ENCODE results near the gene ARID1A. TPM values are rescaled to one million over a fixed set of nuclear protein-coding genes. Genes with fewer than 3 reads are reported as not detected.
A peak's percentile ranks its signal among the peaks of the same experiment; 100 is the strongest.
"Not testable (repeated sequence)": the region's sequence is repeated elsewhere in the genome, so short reads cannot be mapped to it uniquely, and the experiment has no call there.

Gene ARID1A
- total and polyA plus RNA-seq, 11 donors, result 14.1 to 73.9 (median 45.3) TPM

- Histone ChIP-seq H3K9me3 (no peaks in the 10 kb centered on the region), H3K27me3 (no peaks in the 10 kb centered on the region), H3K4me3 (peak overlapping the region in 6 of 12 donors; percentile 4 to 39 (median 12)), H3K36me3 (peaks cover 0 to 13% (median 4%) of the 10 kb centered on the region in 9 donors), H3K4me1 (peaks cover 32 to 100% (median 85%) of the 10 kb centered on the region in 12 donors), H3K27ac (peak overlapping the region in 10 of 12 donors; percentile 5 to 70 (median 57))
- TF ChIP-seq POLR2A (IDR thresholded peaks at IDR 0.05), result no peak
- TF ChIP-seq, protein P1, sequence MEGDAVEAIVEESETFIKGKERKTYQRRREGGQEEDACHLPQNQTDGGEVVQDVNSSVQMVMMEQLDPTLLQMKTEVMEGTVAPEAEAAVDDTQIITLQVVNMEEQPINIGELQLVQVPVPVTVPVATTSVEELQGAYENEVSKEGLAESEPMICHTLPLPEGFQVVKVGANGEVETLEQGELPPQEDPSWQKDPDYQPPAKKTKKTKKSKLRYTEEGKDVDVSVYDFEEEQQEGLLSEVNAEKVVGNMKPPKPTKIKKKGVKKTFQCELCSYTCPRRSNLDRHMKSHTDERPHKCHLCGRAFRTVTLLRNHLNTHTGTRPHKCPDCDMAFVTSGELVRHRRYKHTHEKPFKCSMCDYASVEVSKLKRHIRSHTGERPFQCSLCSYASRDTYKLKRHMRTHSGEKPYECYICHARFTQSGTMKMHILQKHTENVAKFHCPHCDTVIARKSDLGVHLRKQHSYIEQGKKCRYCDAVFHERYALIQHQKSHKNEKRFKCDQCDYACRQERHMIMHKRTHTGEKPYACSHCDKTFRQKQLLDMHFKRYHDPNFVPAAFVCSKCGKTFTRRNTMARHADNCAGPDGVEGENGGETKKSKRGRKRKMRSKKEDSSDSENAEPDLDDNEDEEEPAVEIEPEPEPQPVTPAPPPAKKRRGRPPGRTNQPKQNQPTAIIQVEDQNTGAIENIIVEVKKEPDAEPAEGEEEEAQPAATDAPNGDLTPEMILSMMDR (IDR thresholded peaks at IDR 0.05), result no peak
- 10 to 16% (median 11%) methylated on average over 2 of the region's 2 CpGs for WGBS, 4 donors
- intact Hi-C loops (cut with DNase I), result loop anchor here in 3 of 10 donors (2.0 to 5.0 kb wide), 3 partner anchors 19 to 48 kb away; no protein-coding TSS in a partner anchor
- ATAC-seq, result peak in 1 of 4 donors; percentile 23
- no peak for DNase-seq
Observed at GRCh38 chr1:26724118-26724517, 28.3 kb downstream of the ARID1A start.

DNA sequence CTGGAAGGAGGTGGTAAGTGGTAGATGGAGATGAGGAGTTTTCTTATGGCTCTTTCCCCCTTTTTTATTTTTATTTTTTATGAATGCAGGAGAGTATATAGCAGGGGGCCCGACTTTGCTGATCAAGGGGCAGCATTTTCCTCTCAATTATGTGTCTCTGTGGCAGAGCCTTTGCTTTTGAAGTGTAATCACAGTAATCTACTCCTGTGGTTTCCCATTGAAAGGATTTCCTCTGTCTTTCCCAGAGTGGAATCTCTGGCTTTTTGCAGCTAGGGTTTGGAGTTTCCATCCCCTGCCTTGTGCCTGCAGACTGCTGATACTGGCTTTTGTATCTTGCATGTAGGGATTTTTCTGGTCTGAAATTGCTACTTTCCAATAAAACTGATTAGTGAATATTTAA is 29.1 kb downstream of the ARID1A start:
- Histone ChIP-seq H3K27me3 (no peaks in the 10 kb centered on the region), H3K4me3 (no peak overlapping the region), H3K4me1 (peaks cover 32 to 100% (median 87%) of the 10 kb centered on the region in 12 donors), H3K27ac (no peak overlapping the region), H3K36me3 (peaks cover 0 to 13% (median 6%) of the 10 kb centered on the region in 9 donors), H3K9me3 (no peaks in the 10 kb centered on the region)
- TF ChIP-seq, protein P1 (IDR thresholded peaks at IDR 0.05), result no peak
- no peak for TF ChIP-seq POLR2A (IDR thresholded peaks at IDR 0.05)
- ATAC-seq (no peak), DNase-seq (no peak)
- intact Hi-C loops (cut with DNase I), result loop anchor here in 3 of 10 donors (2.0 to 5.0 kb wide), 3 partner anchors 18 to 47 kb away; no protein-coding TSS in a partner anchor
- 8 to 33% (median 23%) methylated on average over 1 of the region's 1 CpG for WGBS, 4 donors

- H3K4me3 ChIP-seq, DNase-seq, H3K27me3 ChIP-seq, ATAC-seq, H3K27ac ChIP-seq, H3K9me3 ChIP-seq: not testable (repeated sequence)
- intact Hi-C loops (cut with DNase I), result loop anchor here in 1 of 10 donors (2.0 kb wide), 1 partner anchor 17 kb away; no protein-coding TSS in a partner anchor
- Histone ChIP-seq H3K36me3 (peaks cover 0 to 18% (median 14%) of the 10 kb centered on the region in 9 donors), H3K4me1 (peaks cover 32 to 99% (median 89%) of the 10 kb centered on the region in 12 donors)
- WGBS, 4 donors, result 88 to 93% (median 91%) methylated on average over 14 of the region's 14 CpGs
Observed at GRCh38 chr1:26725904-26726303, 30.1 kb downstream of the ARID1A start.

GRCh38 chr1:26726784-26727183 is 31.0 kb downstream of the ARID1A start:
- H3K27ac ChIP-seq, result no peak overlapping the region
- no peak for ATAC-seq
- TF ChIP-seq POLR2A (IDR thresholded peaks at IDR 0.05), result no peak
- TF ChIP-seq, protein P1 (IDR thresholded peaks at IDR 0.05), result no peak
- intact Hi-C loops (cut with DNase I), result no loop called here
- H3K4me3 ChIP-seq, result no peak overlapping the region
- H3K27me3 ChIP-seq, result no peaks in the 10 kb centered on the region
- H3K9me3 ChIP-seq, result no peaks in the 10 kb centered on the region
- DNase-seq, result no peak
- peaks cover 0 to 27% (median 23%) of the 10 kb centered on the region in 9 donors for H3K36me3 ChIP-seq
- peaks cover 32 to 98% (median 83%) of the 10 kb centered on the region in 12 donors for H3K4me1 ChIP-seq
- 88 to 94% (median 92%) methylated on average over 1 of the region's 1 CpG for WGBS, 4 donors

DNA sequence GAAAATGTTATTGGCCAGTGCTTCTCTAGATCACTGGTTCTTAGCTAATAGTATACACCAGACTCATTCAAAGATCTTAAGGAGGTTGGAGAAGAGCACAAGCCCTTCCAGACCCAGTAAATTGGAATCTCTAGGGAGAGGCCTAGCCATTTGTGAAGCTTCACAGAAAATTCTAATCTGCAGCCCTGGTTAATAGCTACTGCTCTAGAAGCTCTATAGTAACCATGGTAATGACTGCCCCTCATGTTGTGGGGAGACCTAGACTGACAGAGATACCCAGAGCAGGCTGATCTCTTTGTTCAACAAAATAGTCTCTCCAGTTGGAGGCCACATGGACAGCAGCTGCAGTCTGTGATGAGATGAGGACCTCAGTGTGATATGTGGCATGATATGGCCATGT is 31.7 kb downstream of the ARID1A start:
- Histone ChIP-seq H3K4me3 (no peak overlapping the region), H3K4me1 (peaks cover 29 to 93% (median 79%) of the 10 kb centered on the region in 12 donors), H3K36me3 (peaks cover 0 to 34% (median 30%) of the 10 kb centered on the region in 9 donors), H3K27ac (peak overlapping the region in 1 of 12 donors; percentile 5), H3K27me3 (no peaks in the 10 kb centered on the region), H3K9me3 (no peaks in the 10 kb centered on the region)
- TF ChIP-seq, protein P1 (IDR thresholded peaks at IDR 0.05), result no peak
- no peak for TF ChIP-seq POLR2A (IDR thresholded peaks at IDR 0.05)
- intact Hi-C loops (cut with DNase I), result no loop called here
- ATAC-seq (no peak), DNase-seq (no peak)

Measured in heart left ventricle (tissue), 16 donors.